ENCODE results near the gene QSOX1.

GRCh38 chr1:180250883-180251509, 96.3 kb downstream of the QSOX1 start:
- TF ChIP-seq SMAD3 (CRISPR knock-in tag; IDR thresholded peaks at IDR 0.05; ENCODE audit: borderline replicate concordance) (no peak), CTCF (IDR thresholded peaks at IDR 0.05) (no peak), NFE2L1 (CRISPR knock-in tag; IDR thresholded peaks at IDR 0.05) (no peak), FOXJ3 (CRISPR knock-in tag; IDR thresholded peaks at IDR 0.05; ENCODE audit: borderline replicate concordance) (no peak), PREB (CRISPR knock-in tag; IDR thresholded peaks at IDR 0.05; ENCODE audit: borderline replicate concordance) (no peak), AFF4 (CRISPR knock-in tag; IDR thresholded peaks at IDR 0.05; ENCODE audit: borderline replicate concordance) (no peak), FOXP4 (CRISPR knock-in tag; IDR thresholded peaks at IDR 0.05) (no peak), MAX (CRISPR knock-in tag; IDR thresholded peaks at IDR 0.05) (no peak), ETV6 (CRISPR knock-in tag; IDR thresholded peaks at IDR 0.05) (no peak)

Data from WTC11 (cell line).